Measurements from ENCODE around the gene RASL11B.

RASL11B gene

GRCh38 chr4:52877036-52877435 lies 14.9 kb downstream of the RASL11B start:
- ATAC-seq: no peak
- Mint-ChIP-seq H3K27ac (no peak overlapping the region), H3K4me3 (no peak overlapping the region), H3K9me3 (no peaks in the 10 kb centered on the region), H3K36me3 (peaks cover 5% of the 10 kb centered on the region), H3K4me1 (peaks cover 6% of the 10 kb centered on the region)
- no peak for DNase-seq (ENCODE audit: low spot score in 2 of 2)

GRCh38 chr4:52877694-52878093 lies 15.6 kb downstream of the RASL11B start:
- H3K36me3 Mint-ChIP-seq: no peaks in the 10 kb centered on the region
- ATAC-seq: no peak
- DNase-seq (ENCODE audit: low spot score in 2 of 2): no peak
- H3K27ac Mint-ChIP-seq: peak overlapping the region; percentile 0
- no peak overlapping the region for H3K4me3 Mint-ChIP-seq
- no peaks in the 10 kb centered on the region for H3K9me3 Mint-ChIP-seq
- H3K4me1 Mint-ChIP-seq: peaks cover 6% of the 10 kb centered on the region

GRCh38 chr4:52879471-52879870 lies 17.4 kb downstream of the RASL11B start:
- ATAC-seq (no peak), DNase-seq (ENCODE audit: low spot score in 2 of 2) (no peak)
- Mint-ChIP-seq H3K9me3 (no peaks in the 10 kb centered on the region), H3K27ac (no peak overlapping the region), H3K4me3 (no peak overlapping the region), H3K4me1 (peaks cover 6% of the 10 kb centered on the region), H3K36me3 (peaks cover 7% of the 10 kb centered on the region)

- ATAC-seq: no peak
- H3K36me3 Mint-ChIP-seq: peaks cover 7% of the 10 kb centered on the region
- no peak overlapping the region for H3K4me3 Mint-ChIP-seq
- no peak for DNase-seq (ENCODE audit: low spot score in 2 of 2)
- H3K27ac Mint-ChIP-seq: no peak overlapping the region
- H3K4me1 Mint-ChIP-seq: peaks cover 6% of the 10 kb centered on the region
- no peaks in the 10 kb centered on the region for H3K9me3 Mint-ChIP-seq
Observed at GRCh38 chr4:52880994-52881393, 18.9 kb downstream of the RASL11B start.

GRCh38 chr4:52883183-52883621 lies 21.1 kb downstream of the RASL11B start:
- Mint-ChIP-seq H3K9me3 (no peaks in the 10 kb centered on the region), H3K4me3 (no peak overlapping the region), H3K4me1 (peaks cover under 1% of the 10 kb centered on the region), H3K36me3 (peaks cover 7% of the 10 kb centered on the region), H3K27ac (no peak overlapping the region)
- DNase-seq (ENCODE audit: low spot score in 2 of 2) (no peak), ATAC-seq (no peak)

DNA sequence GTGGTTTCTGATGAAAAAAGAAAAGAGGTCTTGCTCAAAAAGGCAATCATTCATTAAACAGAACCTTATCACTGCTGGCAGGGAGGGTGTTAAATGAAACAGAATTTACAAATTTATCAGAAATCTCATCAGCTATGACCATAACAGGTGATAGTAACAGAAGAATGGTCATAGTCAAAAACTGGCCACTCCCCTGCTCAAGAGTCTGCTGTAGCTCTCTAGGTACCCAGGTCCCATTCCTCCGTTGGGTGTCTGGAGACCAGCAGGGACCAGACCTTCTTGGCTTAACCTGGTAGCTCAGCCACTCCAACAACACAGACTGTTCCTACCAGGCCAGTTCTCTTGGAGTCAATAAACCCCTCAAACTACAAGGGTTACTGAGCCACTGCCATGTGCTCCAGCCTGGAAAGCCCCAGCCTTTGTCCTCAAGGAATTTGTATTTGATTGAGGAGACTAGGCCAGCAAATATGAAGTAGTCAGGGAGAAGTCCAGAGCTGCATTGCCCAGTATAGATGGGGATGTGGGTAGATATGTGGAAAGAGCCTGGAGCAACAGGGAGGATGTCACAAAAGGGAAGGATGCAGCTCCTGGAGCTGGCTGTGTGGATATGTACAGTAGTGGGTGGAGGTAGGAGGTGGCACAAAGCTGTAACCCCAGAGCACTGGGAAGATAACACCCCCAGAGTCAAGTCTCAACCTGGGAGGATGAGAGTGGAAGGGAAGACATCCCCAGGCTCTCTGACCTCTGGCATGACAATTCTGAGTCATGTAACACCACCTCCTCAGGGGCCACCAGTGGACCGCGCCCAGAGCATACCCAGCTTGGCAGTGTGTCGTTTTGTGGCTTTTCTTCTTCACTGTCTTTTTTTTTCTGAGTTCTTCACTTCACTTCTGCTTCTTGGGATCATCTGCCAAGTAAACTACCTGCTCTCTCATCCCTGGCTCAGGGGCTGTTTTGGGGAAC lies 21.9 kb downstream of the RASL11B start:
- peak overlapping the region; percentile 51 for H3K27ac Mint-ChIP-seq
- H3K4me3 Mint-ChIP-seq: no peak overlapping the region
- H3K9me3 Mint-ChIP-seq: peaks cover 3% of the 10 kb centered on the region

GRCh38 chr4:52884994-52885393 lies 22.9 kb downstream of the RASL11B start:
- no peak for ATAC-seq
- H3K9me3 Mint-ChIP-seq: peaks cover 4% of the 10 kb centered on the region

More for the DNA sequence above, 21.9 kb downstream of the RASL11B start:
- DNase-seq (ENCODE audit: low spot score in 2 of 2) (no peak), ATAC-seq (no peak)
- H3K4me1 Mint-ChIP-seq: no peaks in the 10 kb centered on the region
- peaks cover 7% of the 10 kb centered on the region for H3K36me3 Mint-ChIP-seq

DNA sequence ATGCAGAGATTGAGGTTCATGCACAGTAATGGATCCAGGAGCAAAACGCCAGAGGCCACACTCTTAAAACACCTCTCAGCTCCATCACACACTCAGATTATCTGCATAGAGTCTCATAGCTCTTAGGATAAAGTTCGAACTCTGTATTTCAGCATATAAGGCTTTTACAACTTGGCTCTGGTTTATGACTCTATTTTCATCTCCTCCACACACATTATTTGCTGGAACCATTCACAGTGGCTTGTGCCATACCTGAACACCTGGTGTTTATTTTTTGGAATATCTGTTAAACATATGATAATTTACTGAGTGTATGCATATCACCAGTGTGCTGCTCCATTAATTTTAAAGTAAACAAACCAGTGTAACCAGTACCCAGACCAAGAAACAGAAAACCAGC lies 27.2 kb downstream of the RASL11B start:
- no peak for DNase-seq (ENCODE audit: low spot score in 2 of 2)
- Mint-ChIP-seq H3K36me3 (peaks cover under 1% of the 10 kb centered on the region), H3K27ac (peak overlapping the region; percentile 26), H3K4me1 (peaks cover 16% of the 10 kb centered on the region), H3K4me3 (no peak overlapping the region), H3K9me3 (peaks cover 4% of the 10 kb centered on the region)
- no peak for ATAC-seq

More at GRCh38 chr4:52884994-52885393, 22.9 kb downstream of the RASL11B start:
- Mint-ChIP-seq H3K36me3 (peaks cover 7% of the 10 kb centered on the region), H3K4me3 (no peak overlapping the region), H3K27ac (no peak overlapping the region), H3K4me1 (peaks cover 7% of the 10 kb centered on the region)
- DNase-seq (ENCODE audit: low spot score in 2 of 2): no peak

DNA sequence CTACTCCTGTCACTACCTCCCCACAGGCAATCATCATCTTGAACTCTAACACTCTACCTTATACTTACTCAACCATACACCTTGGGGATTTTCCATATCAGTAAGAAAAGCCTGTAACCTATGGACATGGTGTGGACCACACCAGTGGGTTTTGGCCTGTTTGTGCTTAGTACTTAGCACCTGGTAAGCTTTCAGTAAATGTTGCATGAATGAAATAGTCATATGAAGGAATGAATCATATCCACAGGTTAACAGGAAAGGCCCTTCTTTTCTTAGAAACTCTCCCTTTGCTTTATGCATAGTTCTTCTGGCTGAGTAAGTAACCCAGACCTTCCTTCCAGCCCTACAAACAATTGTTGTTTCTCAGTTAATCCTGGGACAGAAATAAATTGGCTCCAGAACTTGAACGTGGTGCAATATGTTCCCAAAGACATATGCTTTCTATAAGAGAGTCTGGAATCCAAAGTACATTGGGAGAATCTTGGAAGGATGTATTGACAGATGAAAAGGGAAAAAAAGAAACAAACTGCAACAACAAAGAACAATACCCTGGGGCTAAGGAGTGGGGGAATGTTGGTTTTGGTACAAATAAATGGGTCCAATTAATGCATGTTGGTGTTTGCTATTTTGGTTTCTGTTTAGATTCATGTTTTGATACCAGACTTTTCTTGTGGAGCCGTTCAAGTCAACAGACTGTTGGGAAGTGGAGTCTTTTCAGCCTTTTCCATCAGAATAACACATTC lies 27.8 kb downstream of the RASL11B start:
- Mint-ChIP-seq H3K4me1 (peaks cover 16% of the 10 kb centered on the region), H3K36me3 (no peaks in the 10 kb centered on the region), H3K4me3 (peak overlapping the region; percentile 2), H3K9me3 (peaks cover 4% of the 10 kb centered on the region), H3K27ac (peak overlapping the region; percentile 26)
- peak; percentile 91 for ATAC-seq
- DNase-seq (ENCODE audit: low spot score in 2 of 2): no peak

DNA sequence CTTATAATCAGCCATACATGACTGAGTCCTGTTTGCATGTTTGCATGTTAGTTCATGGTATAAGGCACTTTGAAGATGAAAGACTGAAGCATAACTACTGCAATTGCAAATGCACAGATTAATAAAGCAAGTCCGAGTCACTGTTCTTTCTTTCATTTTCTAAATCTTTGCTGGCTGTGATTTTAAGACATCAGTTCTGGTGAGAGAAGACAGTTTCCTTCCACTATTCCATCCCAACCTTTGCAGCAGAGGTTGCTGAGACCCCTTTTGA lies 28.3 kb downstream of the RASL11B start:
- Mint-ChIP-seq H3K27ac (peak overlapping the region; percentile 11), H3K36me3 (no peaks in the 10 kb centered on the region), H3K4me1 (peaks cover 16% of the 10 kb centered on the region), H3K9me3 (peaks cover 4% of the 10 kb centered on the region), H3K4me3 (no peak overlapping the region)
- ATAC-seq (peak; percentile 24), DNase-seq (ENCODE audit: low spot score in 2 of 2) (no peak)

GRCh38 chr4:52891743-52892142 lies 29.6 kb downstream of the RASL11B start:
- H3K36me3 Mint-ChIP-seq: no peaks in the 10 kb centered on the region
- H3K4me1 Mint-ChIP-seq: peaks cover 16% of the 10 kb centered on the region
- peak overlapping the region; percentile 17 for H3K27ac Mint-ChIP-seq
- DNase-seq (ENCODE audit: low spot score in 2 of 2) (no peak), ATAC-seq (no peak)
- no peak overlapping the region for H3K4me3 Mint-ChIP-seq
- peaks cover 4% of the 10 kb centered on the region for H3K9me3 Mint-ChIP-seq

DNA sequence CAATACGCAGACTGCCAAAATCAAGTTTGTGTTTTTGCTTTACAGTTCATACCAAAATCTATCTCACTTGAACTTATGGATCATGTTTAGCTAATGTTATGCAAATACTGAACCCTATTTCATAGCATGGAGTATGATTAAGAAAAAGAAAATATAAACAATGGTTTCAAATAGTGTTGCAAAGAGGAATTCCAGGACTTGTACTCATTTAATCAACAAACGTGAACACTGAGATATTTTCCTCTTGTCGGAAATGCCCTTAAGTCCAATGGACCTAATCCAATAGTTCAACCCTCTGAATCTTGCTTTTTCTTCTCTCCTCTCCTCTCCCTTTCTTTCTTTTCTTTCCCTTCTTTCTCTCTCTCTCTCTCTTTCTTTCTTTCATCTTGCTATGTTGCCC lies 30.8 kb downstream of the RASL11B start:
- Mint-ChIP-seq H3K36me3 (no peaks in the 10 kb centered on the region), H3K9me3 (peaks cover 4% of the 10 kb centered on the region), H3K4me1 (peaks cover 16% of the 10 kb centered on the region), H3K27ac (no peak overlapping the region), H3K4me3 (no peak overlapping the region)
- no peak for DNase-seq (ENCODE audit: low spot score in 2 of 2)
- no peak for ATAC-seq

DNA sequence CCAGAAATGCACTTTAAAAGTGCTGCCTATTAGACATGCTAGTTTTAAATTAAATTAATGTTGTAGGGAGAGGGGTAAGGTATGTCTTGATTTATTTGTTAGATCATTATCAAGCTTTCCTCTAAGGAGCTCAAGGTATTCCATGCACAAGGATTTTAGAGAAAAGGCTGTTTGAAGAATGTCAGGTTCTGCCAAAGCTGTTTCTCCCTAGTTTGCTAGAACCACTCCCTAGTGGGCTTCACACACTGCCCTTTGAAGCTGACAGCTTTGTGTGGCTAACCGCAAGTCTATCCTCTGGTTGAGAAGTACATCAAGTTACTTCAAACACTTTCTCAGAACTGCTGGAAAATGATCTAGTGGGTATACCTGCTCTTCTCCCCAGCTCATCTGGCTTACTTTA lies 32.3 kb downstream of the RASL11B start:
- no peak overlapping the region for H3K4me3 Mint-ChIP-seq
- no peaks in the 10 kb centered on the region for H3K36me3 Mint-ChIP-seq
- ATAC-seq (no peak), DNase-seq (ENCODE audit: low spot score in 2 of 2) (no peak)
- H3K4me1 Mint-ChIP-seq: peaks cover 15% of the 10 kb centered on the region
- peaks cover 4% of the 10 kb centered on the region for H3K9me3 Mint-ChIP-seq
- H3K27ac Mint-ChIP-seq: no peak overlapping the region

GRCh38 chr4:52903273-52903672 lies 41.2 kb downstream of the RASL11B start:
- ATAC-seq (no peak), DNase-seq (ENCODE audit: low spot score in 2 of 2) (no peak)
- peaks cover 4% of the 10 kb centered on the region for H3K9me3 Mint-ChIP-seq
- H3K27ac Mint-ChIP-seq: no peak overlapping the region
- H3K4me3 Mint-ChIP-seq: no peak overlapping the region
- H3K4me1 Mint-ChIP-seq: no peaks in the 10 kb centered on the region
- H3K36me3 Mint-ChIP-seq: no peaks in the 10 kb centered on the region

GRCh38 chr4:52904421-52904820 lies 42.3 kb downstream of the RASL11B start:
- Mint-ChIP-seq H3K9me3 (no peaks in the 10 kb centered on the region), H3K4me3 (no peak overlapping the region), H3K36me3 (no peaks in the 10 kb centered on the region), H3K27ac (no peak overlapping the region), H3K4me1 (no peaks in the 10 kb centered on the region)
- ATAC-seq (no peak), DNase-seq (ENCODE audit: low spot score in 2 of 2) (no peak)

DNA sequence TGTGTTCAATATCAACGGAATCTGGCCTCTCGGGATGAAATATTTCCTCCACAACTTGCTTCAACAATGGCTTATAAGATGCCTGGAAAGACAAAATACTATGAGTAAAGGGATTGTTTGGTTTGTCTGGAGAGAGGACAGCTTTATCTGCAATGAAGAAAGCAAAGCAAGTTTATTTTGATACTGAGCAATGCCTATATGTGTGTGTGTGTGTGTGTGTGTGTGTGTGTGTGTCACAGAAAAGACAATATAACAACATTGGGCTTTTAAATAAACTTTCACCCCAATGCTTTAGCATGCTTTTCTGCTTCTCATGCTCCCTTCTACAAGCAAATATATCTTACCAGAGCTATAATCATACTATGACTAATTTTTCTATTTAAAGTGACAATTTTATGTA lies 45.4 kb downstream of the RASL11B start:
- DNase-seq (ENCODE audit: low spot score in 2 of 2): no peak
- Mint-ChIP-seq H3K4me3 (no peak overlapping the region), H3K4me1 (peaks cover 7% of the 10 kb centered on the region), H3K27ac (no peak overlapping the region), H3K9me3 (no peaks in the 10 kb centered on the region), H3K36me3 (no peaks in the 10 kb centered on the region)
- no peak for ATAC-seq

Measured in stimulated activated effector memory CD8-positive, alpha-beta T cell treated with anti-CD3 and anti-CD28 coated beads, Interleukin-12 subunit alpha, Interleukin-12 subunit beta, amount 100 ng/mL, for 72 hours (primary cell).